ENCODE measurements around the gene KLHL18. TPM values are rescaled to one million over a fixed set of nuclear protein-coding genes. Genes with fewer than 3 reads are reported as not detected.

Gene KLHL18
- total and polyA plus RNA-seq, 4 donors, result 13.4 to 27.5 (median 17.9) TPM

DNA sequence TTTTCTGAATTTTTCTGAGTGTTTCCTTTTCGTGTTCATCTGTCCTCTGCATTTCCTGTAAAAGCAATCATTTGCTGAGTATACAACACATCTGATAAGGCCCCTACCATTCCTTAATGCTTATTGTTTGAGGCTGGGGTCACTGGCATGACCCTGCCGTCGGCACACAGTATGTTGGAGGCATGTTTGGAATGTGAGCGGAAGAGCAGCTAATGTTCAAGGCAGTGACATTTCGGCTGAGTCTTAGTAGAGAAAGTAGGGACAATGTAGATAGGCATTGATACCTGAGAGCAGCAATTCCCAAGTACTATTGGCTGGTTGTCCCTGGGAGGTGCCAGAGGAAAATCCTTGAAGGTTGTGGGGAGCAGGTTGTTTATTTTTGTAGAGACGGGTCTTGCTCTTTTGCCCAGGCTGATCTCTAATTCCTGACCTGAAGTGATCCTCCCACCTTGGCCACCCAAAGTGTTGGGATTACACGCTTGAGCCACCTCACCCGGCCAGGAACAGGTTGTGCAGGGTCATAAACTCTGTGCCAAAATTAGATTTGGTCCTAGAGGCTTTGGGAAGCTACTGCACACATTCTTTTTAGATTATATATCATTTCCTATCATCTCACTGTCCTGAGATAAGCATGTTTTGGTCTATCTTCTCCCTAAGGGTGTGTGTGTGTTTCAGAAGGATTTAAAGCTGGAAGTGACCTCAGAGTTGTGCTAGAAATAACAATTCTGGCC is 111.6 kb downstream of the KLHL18 start:
- Histone ChIP-seq H3K27me3 (ENCODE audit: control insufficient read depth in 3 of 3, insufficient read depth in 3 of 3, low read length in 2 of 3) (no peaks in the 10 kb centered on the region), H3K36me3 (ENCODE audit: control insufficient read depth in 4 of 4, insufficient read depth in 4 of 4, low read length in 4 of 4) (peaks cover 0 to 12% (median 5%) of the 10 kb centered on the region in 4 donors), H3K4me3 (no peak overlapping the region), H3K9ac (ENCODE audit: insufficient read depth in 1 of 2, low read length in 2 of 2) (no peak overlapping the region), H3K9me3 (ENCODE audit: control insufficient read depth in 4 of 4, insufficient read depth in 3 of 4, low read length in 3 of 4) (no peaks in the 10 kb centered on the region), H3K4me1 (ENCODE audit: control insufficient read depth in 5 of 5, insufficient read depth in 5 of 5, low read length in 5 of 5) (peaks cover 8 to 25% (median 14%) of the 10 kb centered on the region in 5 donors), H3K27ac (ENCODE audit: low read depth in 1 of 2, low read length in 1 of 2) (no peak overlapping the region)
- 42 to 61% methylated on average over 8 of the region's 8 CpGs for WGBS, 2 donors
- no peak for TF ChIP-seq CTCF (IDR thresholded peaks at IDR 0.05; ENCODE audit: control extremely low read depth, extremely low read depth)
- DNase-seq, result peak; percentile 30 to 51 (median 36)
- ATAC-seq (ENCODE audit: insufficient read depth, low FRiP score), result no peak

GRCh38 chr3:47394881-47395280 is 112.1 kb downstream of the KLHL18 start:
- no peak overlapping the region for H3K9ac ChIP-seq (ENCODE audit: insufficient read depth in 1 of 2, low read length in 2 of 2)
- ATAC-seq (ENCODE audit: insufficient read depth, low FRiP score), result no peak
- TF ChIP-seq CTCF (IDR thresholded peaks at IDR 0.05; ENCODE audit: control extremely low read depth, extremely low read depth), result no peak
- H3K4me1 ChIP-seq (ENCODE audit: control insufficient read depth in 5 of 5, insufficient read depth in 5 of 5, low read length in 5 of 5), result peaks cover 8 to 25% (median 14%) of the 10 kb centered on the region in 5 donors
- DNase-seq, result no peak
- H3K9me3 ChIP-seq (ENCODE audit: control insufficient read depth in 4 of 4, insufficient read depth in 3 of 4, low read length in 3 of 4), result no peaks in the 10 kb centered on the region
- 57 to 70% methylated on average over 3 of the region's 3 CpGs for WGBS, 2 donors
- no peak overlapping the region for H3K4me3 ChIP-seq
- H3K27me3 ChIP-seq (ENCODE audit: control insufficient read depth in 3 of 3, insufficient read depth in 3 of 3, low read length in 2 of 3), result no peaks in the 10 kb centered on the region
- H3K36me3 ChIP-seq (ENCODE audit: control insufficient read depth in 4 of 4, insufficient read depth in 4 of 4, low read length in 4 of 4), result peaks cover 0 to 14% (median 5%) of the 10 kb centered on the region in 4 donors
- H3K27ac ChIP-seq (ENCODE audit: low read depth in 1 of 2, low read length in 1 of 2), result peak overlapping the region in 1 of 2 donors; percentile 17

Small RNA genes within 50 kb of the gene (small RNA-seq; reads per million reads assigned to genes)
- gene SNORD13P3 (ENCODE audit: low replicate concordance), result 0.23 reads per million, percentile 19 among the genes with 10 or more reads in this experiment

Other genes starting within 250 kb of the KLHL18 start
- gene SETD2, start 118.8 kb upstream of the KLHL18 start, total RNA-seq, result 100 to 1,000 TPM in 1 of 2 donors, 10 to 100 TPM in 1; 35.3 to 107 TPM
- 10 to 100 TPM; 10.4 to 14.8 TPM for gene SETD2, start 118.8 kb upstream of the KLHL18 start, polyA plus RNA-seq
- gene KIF9, start 145 bp upstream of the KLHL18 start, total RNA-seq, result 10 to 100 TPM; 18.2 to 18.4 TPM
- 10 to 100 TPM; 13.6 to 17.6 TPM for gene KIF9, start 145 bp upstream of the KLHL18 start, polyA plus RNA-seq
- gene PTPN23, start 98.1 kb downstream of the KLHL18 start, total RNA-seq, result 10 to 100 TPM; 25.1 to 52.3 TPM
- gene PTPN23, start 98.1 kb downstream of the KLHL18 start, polyA plus RNA-seq, result 10 to 100 TPM; 20.4 to 23.3 TPM
- 10 to 100 TPM; 49.3 to 91.8 TPM for gene SCAP, start 193.0 kb downstream of the KLHL18 start, total RNA-seq
- 10 to 100 TPM; 44.1 to 45.4 TPM for gene SCAP, start 193.0 kb downstream of the KLHL18 start, polyA plus RNA-seq
- gene ELP6, start 230.8 kb downstream of the KLHL18 start, total RNA-seq, result 10 to 100 TPM; 25.4 to 28.0 TPM
- 10 to 100 TPM; 27.3 to 31.3 TPM for gene ELP6, start 230.8 kb downstream of the KLHL18 start, polyA plus RNA-seq